KG1 (cell line): ENCODE data around the gene CLDN18.

Source experiments
- DNase-seq: peaks from one replicate; lab custom pipeline; 2025; lab: John Stamatoyannopoulos, UW

Gene CLDN18

DNA sequence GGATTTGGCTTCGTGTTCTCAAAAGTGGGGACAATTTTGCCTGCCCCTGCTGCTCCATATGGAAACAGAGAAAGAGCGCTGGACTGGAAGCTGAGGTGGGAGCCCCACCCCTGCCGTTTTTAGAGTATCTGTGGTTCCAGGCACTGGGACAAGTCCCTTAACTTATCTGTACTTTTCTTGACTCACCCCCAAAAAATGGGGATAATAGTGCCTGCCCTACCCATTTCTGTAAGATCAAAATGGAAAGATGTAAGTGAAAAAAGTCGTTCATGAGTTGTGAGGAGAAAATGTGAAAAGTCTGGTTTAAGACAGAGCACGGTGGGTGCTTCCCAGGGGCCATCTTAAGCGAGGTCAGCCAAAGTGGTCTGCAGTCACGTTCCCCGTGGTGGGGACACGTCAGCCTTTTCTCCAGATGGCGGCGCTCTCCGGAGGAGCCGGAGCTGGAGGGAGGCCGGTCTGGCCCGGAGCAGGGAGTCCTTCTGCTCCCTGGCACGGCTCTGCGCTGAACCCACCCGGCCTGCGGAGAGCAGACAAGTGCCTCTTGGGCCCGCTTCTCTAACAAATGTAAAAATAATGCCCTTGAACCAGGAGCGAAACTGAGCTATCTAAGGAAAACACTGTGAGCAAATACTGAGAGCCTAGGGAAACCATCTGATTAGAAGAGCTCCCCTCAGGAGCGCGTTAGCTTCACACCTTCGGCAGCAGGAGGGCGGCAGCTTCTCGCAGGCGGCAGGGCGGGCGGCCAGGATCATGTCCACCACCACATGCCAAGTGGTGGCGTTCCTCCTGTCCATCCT, at the start of gene CLDN18:
TSS of gene CLDN18 (plus strand) at position 690 of the 797 bp plus-strand sequence. CDS start at position 751, 61 bp downstream.
- DNase-seq = no peak

DNA sequence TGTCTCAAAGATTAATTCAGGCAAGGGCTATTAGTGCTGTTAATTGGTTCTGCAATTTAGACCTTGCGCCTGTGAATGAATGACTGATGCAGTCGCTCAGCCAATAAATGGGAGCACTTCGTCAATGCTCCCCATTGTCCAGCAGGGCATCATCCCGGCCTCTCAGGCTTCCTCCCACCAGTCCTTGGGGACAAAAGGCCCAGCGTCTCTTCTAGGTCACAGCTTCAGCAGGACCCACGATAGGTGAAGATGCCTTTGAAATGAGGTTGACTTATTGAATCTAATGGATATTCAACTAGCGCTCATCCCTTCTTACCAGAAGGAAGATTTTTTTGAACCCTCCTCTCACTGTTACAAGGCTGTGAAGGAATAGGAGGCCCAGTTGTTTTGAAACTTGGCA, 47.7 kb upstream of the CLDN18 start:
- DNase-seq = no peak

DNA sequence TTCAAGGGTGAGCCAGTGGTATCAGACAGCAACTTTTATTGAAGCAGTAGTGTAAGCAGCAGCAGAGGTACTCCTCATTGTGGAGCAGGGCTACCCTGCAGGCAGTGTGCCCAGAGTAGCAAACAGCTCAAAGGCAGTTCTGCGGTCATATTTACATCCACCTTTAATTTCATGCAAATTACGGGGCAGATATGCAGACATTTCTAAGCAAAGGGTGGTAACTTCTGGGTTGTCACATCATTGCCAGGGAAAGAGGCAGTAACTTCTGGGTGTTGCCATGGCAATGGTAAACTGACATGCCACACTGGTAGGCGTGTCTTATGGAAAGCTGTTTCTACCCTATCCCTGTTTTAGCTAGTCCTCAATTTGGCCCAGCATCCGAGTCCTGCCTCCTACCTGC, 46.5 kb upstream of the CLDN18 start:
- DNase-seq = no peak

DNA sequence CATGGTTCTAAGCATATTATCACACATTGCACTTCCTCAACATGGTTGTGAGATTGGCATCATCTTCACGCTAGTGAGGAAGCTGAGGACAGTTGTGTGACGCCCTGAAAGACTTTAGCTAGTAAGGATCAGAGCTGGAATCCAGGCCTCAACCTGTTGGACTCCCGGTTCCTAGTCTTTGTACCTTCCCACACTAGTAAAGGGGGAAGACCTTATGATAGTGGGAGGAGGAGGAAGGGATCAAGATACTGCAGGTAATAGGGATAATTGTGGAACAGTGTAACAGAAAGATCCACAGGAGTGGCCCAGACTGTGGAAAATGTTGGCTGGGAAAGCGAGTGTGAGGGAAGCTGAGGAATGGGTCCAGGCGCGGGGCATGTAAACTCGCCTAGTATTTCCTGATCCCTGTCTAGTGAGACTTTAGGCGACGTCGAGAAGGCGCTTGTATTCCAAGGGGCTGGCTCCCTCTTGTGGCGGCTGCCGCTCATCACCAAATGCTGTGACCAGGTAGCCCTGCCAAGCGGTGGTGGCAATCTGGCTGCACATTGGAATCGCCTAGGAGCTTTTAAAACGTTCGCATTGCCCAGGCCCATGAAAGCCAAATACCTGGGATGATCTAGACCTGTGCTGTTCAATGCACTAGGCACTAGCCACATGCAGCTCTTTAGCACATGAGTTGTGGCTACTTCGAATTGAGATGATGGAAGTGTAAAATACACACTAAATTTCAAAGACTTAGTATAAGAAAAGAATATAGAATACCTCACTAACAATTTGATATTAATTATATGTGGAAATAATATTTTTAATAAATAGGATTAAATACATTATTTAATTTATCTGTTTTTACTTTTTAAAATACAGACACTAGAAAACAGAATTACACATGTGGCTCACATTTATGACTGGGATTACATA, 38.8 kb upstream of the CLDN18 start:
- DNase-seq = no peak

DNA sequence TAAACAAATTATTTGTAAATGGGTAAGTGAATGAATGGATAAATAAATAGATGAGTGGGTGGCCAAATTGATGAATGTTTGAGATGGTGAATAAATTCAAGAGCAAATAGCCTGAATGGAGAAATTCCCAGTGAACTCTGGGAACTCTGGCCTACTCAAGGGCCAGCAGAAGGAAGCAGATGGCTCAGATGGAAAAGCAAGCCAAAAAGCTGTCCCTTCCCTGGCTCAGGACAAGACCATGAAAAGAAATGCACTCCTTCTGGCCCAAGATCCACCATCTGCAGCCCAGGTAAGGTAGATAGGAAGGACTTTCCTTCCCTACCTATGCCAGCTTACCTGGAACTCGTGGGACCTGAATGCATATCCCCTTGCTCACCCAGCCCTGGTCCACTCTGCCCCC, 37.6 kb upstream of the CLDN18 start:
- DNase-seq = no peak

DNA sequence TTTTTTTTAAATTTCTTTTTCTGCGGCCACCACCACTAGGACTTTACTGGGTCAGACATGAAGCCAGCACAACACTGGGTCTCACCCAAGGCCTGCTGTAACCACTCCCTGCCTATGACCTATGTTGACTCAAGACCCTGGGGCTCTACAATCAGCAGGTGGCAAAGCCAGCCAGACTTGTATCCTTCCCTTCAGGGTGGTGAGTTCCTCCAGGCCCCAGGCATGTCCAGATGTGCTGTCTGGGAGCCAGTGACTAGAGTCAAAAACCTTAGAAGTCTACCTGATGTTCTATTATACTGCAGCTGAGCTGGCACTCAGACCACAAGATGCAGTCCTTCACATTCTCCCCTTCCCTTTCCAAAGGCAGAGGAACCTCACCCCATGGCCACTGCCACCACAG, 31.6 kb upstream of the CLDN18 start:
- DNase-seq = no peak

DNA sequence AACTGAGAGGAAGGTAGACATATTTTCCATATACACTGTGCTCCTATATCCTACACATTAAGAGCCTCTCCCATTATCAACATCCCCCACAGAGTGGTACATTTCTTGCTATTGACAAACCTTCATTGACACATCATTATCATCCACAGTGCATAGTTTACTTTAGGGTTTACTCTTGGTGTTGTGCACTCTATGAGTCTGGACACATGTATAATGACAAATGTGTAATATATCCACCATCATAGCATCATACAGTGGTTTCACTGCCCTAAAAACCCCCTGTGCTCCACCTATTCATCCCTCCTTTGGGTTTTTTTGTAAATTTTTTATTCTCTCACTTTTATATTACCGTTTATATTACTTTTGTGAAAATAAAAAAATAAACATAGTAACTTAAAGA, 22.2 kb upstream of the CLDN18 start:
- no peak for DNase-seq

DNA sequence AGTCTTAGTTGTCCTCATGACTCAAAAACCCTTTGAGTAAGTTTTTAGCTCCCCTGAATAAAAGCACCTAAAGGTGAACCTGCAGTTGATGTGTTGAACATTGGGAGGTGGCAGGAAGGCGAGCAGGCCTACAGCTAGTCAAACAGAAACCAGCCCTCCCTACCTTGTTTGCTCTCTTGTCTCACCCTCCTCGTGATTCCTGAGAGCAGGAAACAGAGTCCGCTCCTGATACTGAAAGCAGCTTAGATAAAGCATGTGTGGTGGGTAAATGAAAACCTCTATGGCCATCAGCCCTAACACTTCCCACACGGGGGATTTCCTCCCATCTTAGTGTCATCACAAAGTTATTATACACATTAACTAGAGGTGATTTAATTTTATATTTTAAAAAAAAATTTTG, 21.8 kb upstream of the CLDN18 start:
- no peak for DNase-seq

DNA sequence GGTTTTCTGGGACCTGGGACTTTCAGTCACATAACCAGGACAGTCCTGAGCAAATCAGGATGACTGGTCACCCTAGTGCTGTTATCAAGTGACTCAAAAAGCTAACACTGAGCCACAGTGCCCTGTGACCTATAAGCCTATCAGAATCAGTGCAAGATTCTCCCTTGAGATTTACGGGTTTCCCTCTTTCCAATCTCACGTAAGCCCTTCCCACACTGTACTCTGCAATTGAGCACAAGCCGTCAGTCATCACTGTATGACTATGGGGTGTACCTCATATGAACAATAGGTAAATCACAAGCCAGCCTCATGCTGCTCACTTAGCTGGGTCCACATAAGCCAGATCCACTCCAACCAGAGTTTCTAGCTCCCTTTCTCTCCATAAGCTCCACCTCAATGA, 21.0 kb upstream of the CLDN18 start:
- no peak for DNase-seq

DNA sequence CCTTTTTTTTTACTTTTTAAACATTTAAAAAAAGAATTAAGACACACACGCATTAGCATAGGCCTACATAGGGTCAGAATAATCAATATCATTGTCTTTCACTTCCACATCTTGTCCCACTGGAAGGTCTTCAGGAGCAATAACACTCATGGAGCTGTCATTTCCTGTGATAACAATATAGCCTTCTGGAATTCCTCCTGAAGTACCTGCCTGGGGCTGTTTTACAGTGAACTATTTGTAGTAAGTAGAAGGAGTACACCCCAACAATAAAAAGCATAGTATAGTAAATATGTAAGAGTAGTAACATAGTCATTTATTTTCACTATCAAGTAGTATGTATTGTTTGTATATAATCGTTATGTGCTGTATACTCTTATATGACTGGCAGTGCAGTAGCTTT, 19.5 kb upstream of the CLDN18 start:
- DNase-seq = no peak

DNA sequence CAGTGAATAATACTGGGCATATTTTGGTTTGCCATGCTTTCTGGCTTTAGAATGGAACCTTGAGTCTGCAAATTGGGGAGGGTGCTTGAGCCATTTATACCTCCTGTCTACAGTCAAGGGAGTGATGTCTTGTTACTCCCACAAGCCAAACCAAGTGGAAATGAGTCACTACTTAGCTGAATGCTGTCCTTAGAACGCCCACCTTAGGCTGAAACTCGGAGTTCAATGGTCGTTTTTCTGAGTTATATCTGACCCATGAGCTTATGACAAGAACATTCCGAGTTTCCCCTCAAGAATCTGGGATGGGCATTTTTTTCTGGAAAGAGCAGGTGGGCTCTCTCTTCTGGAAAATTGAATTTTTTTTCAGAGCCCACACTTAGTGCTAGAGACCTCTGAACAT, 17.4 kb upstream of the CLDN18 start:
- DNase-seq = no peak

DNA sequence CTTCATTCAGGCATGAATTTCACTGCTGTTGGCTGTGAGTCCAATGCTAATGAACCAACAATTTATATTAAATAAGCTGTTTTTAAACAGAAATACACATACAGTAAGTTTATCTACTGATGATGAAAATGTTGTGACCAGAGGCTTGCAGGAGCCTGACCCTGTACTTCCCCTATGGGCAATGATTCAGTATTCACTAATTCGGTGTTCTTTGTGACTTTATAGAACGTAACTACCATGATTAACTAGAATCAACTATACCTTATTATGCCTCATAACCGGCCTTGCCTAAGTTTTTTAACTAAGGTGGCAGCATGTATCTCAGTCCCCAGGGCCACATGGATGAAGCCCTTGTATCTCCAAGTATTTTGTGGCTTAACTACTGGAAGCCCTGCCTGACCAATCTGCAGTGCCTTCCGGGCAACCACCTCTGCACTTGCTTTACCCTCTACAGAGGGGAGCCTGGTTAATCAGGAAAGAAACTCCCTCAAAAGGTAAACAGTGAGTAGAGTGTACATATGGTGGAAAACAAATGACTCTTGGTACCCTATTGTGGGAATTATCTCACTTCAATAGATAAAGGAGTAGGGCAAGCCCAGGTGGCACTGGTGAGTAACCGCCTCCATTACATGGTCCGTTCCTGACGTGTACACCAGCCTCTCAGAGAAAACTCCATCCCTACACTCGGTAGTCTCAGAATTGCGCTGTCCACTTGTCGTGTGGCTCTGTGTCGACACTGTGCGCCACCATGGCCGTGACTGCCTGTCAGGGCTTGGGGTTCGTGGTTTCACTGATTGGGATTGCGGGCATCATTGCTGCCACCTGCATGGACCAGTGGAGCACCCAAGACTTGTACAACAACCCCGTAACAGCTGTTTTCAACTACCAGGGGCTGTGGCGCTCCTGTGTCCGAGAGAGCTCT, 11.6 kb upstream of the CLDN18 start:
- no peak for DNase-seq

DNA sequence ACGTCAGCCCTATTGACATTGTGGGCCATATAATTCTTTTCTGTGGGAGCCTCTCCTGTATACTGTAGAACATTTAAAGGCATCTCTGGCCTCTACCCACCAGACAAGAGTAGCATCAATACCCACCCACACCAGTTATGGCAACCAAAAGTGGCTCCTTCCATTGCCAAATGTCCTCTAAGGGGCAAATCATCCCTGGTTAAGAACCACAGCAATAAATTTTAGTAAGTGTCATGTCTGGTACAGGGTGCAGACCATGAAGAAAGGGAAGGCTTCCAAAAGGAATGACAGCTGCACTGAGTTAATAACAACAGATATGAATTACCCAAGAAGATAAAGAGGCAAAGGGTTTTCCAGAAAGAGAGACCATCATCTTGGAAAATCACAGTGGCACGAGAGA, 6.9 kb upstream of the CLDN18 start:
- DNase-seq = no peak

DNA sequence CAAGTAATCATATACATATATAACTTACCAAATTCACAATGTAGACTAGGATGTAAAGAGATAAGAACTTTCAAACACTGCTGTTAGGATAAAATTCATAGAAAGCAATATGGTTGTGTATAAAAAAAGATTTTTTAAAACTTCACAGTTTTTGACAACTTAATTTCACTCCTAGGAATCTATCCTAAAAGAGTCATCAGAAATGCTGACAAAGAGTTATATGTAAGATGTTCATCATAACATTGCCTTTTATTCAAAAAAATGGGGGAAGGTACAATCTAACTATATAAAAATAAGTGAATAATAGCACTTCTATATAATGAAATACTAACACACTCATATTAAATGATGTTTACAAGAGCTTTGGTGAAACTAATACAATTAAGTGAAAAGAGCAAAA, 4.3 kb upstream of the CLDN18 start:
- DNase-seq = no peak

DNA sequence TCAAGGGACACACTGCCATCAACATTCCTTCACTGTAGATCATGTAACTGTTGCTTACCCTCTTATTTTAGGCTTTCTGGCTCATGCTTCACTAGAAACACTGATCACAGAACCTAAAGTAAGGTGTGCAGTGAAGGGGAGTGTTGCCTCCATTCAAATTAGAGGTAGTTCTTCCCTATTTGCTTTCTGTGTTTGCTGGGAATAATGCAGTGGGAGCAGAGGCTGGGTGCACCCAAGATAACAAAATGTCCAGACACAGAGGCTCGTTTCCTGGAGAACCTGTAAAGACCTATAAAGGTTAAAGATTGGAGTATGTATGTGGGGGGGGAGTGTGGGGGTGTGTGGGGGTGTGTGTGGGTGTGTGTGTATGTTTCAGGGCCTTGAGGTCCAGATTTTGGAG, 2.1 kb upstream of the CLDN18 start:
- no peak for DNase-seq

DNA sequence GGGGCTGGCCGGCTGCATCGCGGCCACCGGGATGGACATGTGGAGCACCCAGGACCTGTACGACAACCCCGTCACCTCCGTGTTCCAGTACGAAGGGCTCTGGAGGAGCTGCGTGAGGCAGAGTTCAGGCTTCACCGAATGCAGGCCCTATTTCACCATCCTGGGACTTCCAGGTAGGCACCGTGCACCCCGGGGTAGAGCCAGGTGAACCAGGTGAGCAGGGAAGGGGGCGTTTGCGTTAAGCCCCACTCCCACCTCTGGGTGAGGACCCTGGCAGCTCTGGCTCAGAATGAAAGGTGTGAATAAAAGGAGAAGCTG, 267 bp downstream of the CLDN18 start:
- no peak for DNase-seq

DNA sequence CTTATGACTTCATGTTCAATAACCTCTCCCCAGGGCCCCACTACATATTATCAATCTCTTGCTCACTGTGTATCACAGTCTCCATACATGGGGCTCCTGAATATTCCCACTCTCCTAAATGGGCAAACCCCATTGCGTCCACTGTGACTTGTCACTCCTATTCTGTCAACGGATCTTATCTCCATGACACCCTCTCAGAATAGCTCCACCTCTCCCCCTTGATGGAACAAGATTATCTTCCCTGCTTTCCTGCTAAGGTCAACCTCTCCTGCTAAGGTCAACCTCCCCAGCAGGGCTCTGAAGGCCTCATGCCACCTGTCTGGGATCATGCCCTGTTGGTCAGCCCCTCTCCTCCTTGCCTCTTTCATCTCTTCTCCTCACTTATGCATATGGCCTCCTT, 1.8 kb downstream of the CLDN18 start:
- DNase-seq = no peak

DNA sequence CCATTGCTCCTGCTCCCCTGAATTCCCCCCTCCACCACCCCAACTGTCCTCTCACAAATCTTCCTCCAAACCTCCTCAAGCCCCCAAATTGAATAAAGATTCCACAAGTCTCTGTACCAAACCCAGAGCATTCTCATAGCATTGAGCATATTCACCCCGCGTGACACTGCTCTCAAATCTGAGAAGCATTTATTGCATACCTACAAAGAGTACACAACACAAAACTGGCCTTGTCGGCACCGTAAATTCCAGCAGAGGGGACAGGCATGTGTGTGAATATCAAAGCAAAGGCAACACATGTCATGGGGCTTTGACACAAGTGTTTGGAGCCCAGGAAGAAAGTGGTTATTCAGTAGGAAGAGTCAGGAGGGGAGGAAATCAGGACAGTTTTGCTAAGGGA, 2.6 kb downstream of the CLDN18 start:
- no peak for DNase-seq

DNA sequence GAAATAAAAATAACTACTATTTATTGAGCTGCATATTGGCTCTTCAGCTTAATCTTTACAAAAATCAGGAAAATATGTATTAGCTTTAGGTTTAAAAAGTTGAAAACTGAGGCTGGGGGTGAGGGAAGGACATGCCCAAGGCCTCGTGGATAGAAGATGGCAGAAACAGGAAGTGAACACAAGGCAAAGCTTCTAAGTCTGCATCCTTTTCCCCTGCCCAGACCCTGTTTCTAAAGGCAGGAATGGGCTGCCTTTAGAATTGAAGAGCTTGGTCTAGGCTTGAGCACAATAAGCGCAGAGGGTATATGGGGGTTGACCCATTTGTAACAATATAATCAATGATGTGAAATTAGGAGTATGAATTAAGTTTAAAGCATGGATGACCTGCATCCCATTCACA, 6.1 kb downstream of the CLDN18 start:
- DNase-seq = no peak

DNA sequence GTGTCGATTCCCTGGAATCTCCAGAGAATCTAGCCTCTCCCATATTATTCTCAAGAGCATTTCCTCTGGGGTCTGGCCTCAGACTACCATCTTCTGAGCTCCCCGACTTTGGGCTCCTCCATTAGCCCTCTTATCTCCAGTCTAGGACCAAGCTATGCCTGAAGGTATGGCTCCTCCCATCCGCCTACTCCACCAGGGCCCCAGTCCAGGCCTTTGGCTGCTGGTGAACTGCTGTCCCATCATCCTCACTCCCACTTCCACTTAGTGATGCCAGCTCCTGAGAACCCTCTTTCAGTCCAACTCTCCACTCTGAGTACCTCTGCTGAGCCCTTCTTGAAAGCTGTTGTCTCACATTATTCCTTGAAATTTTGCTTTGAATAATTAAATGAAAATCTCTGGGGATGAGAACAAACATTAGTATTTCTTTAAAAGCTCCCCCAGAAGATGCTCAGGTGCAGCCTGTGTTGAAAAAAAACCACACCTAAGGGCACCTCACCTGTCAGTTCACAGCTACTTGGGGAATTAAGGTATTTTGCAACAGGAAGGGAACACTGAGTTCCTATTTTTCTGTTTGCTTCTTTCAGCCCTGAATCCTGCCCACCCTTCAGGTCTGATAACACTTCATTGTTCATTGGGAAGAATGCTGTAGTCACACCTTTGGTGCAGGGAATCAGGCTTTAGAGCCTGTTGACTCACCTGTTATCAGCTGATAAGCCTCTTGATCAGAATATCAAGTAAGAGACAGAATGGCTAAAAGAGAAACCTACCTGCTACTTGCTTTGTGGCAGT, 9.5 kb downstream of the CLDN18 start:
- no peak for DNase-seq

DNA sequence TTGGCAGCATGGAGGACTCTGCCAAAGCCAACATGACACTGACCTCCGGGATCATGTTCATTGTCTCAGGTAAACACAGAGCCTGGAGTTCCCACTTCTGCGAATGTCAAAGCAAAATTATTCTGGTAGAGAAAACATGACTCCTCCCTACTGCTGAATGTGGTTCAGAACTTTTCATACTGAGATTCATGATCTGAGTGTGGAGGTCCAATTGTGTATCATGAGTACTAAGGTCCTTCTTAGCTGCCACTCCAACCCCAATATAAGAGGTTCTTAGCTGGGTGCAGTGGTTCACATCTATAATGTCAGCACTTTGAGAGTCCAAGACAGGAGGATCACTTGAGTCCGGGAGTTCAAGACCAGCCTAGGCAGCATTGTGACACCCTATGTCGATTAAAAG, 13.8 kb downstream of the CLDN18 start:
- DNase-seq = no peak

DNA sequence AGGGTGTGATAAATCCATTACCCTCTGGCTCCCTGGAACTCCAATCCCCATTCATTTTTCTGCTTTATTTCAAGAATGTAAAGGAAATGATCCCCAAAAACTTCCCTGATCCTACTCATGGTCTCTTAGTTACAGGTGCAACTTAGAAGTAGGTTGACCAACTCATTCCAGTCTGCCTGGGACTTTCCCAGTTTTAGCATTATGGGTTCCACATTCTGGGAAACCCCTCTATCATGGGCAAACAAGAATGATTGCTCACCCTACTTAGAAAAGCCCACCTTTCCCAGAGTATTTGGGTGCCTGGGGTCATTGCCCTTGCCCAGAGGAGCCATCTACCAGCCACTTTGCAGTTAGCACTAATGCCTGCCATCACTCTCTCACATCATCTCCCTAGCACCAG, 15.6 kb downstream of the CLDN18 start:
- DNase-seq = no peak
